Testis (tissue), 2 donors: ENCODE data around the gene GALP.

Experiments
- POLR2A ChIP-seq: fragments of 450-650 bp; IDR thresholded peaks from one replicate; pipeline ENCODE4 v1.6.1; 2017; ENCODE audit warnings: antibody characterized with exemption, mild to moderate bottlenecking, moderate library complexity
- TF ChIP-seq, protein P1 (sequence below), 3 experiments: fragments of 450-650 bp in 2 of 3; fragments of 200-600 bp in 1 of 3; sonication (generic) in 1 of 3; IDR thresholded peaks; one replicate each; pipeline ENCODE4 v1.5.1; 2016 to 2019; ENCODE audit warnings: antibody characterized with exemption in 3 of 3, mild to moderate bottlenecking in 2 of 3, moderate library complexity in 1 of 3

GRCh38 chr19:56163097-56163496 lies 12.7 kb upstream of the GALP start:
- TF ChIP-seq, protein P1, sequence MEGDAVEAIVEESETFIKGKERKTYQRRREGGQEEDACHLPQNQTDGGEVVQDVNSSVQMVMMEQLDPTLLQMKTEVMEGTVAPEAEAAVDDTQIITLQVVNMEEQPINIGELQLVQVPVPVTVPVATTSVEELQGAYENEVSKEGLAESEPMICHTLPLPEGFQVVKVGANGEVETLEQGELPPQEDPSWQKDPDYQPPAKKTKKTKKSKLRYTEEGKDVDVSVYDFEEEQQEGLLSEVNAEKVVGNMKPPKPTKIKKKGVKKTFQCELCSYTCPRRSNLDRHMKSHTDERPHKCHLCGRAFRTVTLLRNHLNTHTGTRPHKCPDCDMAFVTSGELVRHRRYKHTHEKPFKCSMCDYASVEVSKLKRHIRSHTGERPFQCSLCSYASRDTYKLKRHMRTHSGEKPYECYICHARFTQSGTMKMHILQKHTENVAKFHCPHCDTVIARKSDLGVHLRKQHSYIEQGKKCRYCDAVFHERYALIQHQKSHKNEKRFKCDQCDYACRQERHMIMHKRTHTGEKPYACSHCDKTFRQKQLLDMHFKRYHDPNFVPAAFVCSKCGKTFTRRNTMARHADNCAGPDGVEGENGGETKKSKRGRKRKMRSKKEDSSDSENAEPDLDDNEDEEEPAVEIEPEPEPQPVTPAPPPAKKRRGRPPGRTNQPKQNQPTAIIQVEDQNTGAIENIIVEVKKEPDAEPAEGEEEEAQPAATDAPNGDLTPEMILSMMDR (IDR thresholded peaks at IDR 0.05): no peak
- TF ChIP-seq POLR2A: no peak
